Germinal center (tissue), 1 donor: ENCODE measurements around the gene TAF7.
"Not testable (repeated sequence)": the region's sequence is repeated elsewhere in the genome, so short reads cannot be mapped to it uniquely, and the experiment has no call there.

Source experiments
- DNase-seq: peaks from one replicate; pipeline ENCODE4 v3.0.0; 2012; ENCODE audit warnings: mixed read lengths, low spot score

TAF7 gene

GRCh38 chr5:141320225-141321169 lies at the start of gene TAF7:
Gene TAF7 (minus strand): TSS chr5:141320784. CDS start chr5:141320044, 740 bp downstream.
- peak; percentile 93 for DNase-seq

- DNase-seq: no peak
Measured at GRCh38 chr5:141366016-141366896, 45.7 kb upstream of the TAF7 start.

GRCh38 chr5:141363952-141364660 lies 43.5 kb upstream of the TAF7 start, which contains the start of gene PCDHGA5:
Gene PCDHGA5 (plus strand): TSS chr5:141364162. CDS start chr5:141364331, 169 bp downstream.
- DNase-seq: no peak

GRCh38 chr5:141362719-141363118 lies 42.1 kb upstream of the TAF7 start:
- DNase-seq: peak; percentile 27

- no peak for DNase-seq
Measured at GRCh38 chr5:141360685-141361084, 40.1 kb upstream of the TAF7 start.

GRCh38 chr5:141359790-141360426 lies 39.3 kb upstream of the TAF7 start, which contains the start of gene PCDHGB2:
Gene PCDHGB2 (plus strand): TSS chr5:141359994. CDS start chr5:141360136, 142 bp downstream.
- DNase-seq: peak; percentile 70

GRCh38 chr5:141356950-141357349 lies 36.4 kb upstream of the TAF7 start:
- DNase-seq: no peak

GRCh38 chr5:141356133-141356532 lies 35.5 kb upstream of the TAF7 start:
- DNase-seq: no peak

GRCh38 chr5:141355641-141356040 lies 35.1 kb upstream of the TAF7 start:
- no peak for DNase-seq

GRCh38 chr5:141354900-141355469 lies 34.4 kb upstream of the TAF7 start, which contains the start of gene PCDHGA4:
Gene PCDHGA4 (plus strand): TSS chr5:141355021. CDS start chr5:141355108, 87 bp downstream.
- no peak for DNase-seq

GRCh38 chr5:141351591-141351990 lies 31.0 kb upstream of the TAF7 start:
- DNase-seq: no peak

GRCh38 chr5:141349917-141350619 lies 29.5 kb upstream of the TAF7 start, which contains the start of gene PCDHGB1:
Gene PCDHGB1 (plus strand): TSS chr5:141350099. CDS start chr5:141350261, 162 bp downstream.
- DNase-seq: peak; percentile 74

- DNase-seq: not testable (repeated sequence)
Measured at GRCh38 chr5:141346017-141346416, 25.4 kb upstream of the TAF7 start.

- no peak for DNase-seq
Measured at GRCh38 chr5:141345327-141345726, 24.7 kb upstream of the TAF7 start.

GRCh38 chr5:141343953-141344463 lies 23.4 kb upstream of the TAF7 start:
- no peak for DNase-seq

GRCh38 chr5:141343242-141343952 lies 22.8 kb upstream of the TAF7 start, which contains the start of gene PCDHGA3:
Gene PCDHGA3 (plus strand): TSS chr5:141343829. CDS start chr5:141344034, 205 bp downstream.
- DNase-seq: peak; percentile 37

- DNase-seq: no peak
Measured at GRCh38 chr5:141342773-141343172, 22.2 kb upstream of the TAF7 start.

- not testable (repeated sequence) for DNase-seq
Measured at GRCh38 chr5:141340781-141341354, 20.3 kb upstream of the TAF7 start.
